Vagina (tissue), 2 donors: ENCODE results near the gene ACAP3.

Experiments used
- POLR2A ChIP-seq, 2 donors: fragments of 450-650 bp; IDR thresholded peaks; one replicate each; pipeline ENCODE4 v1.6.1; 2017; ENCODE audit warnings: antibody characterized with exemption in 2 of 2, mild to moderate bottlenecking in 2 of 2, moderate library complexity in 2 of 2
- POLR2AphosphoS5 ChIP-seq, 2 donors: sonication (generic); formaldehyde crosslinking; IDR thresholded peaks; one replicate each; pipeline ENCODE4 v1.9.0; 2017; ENCODE audit warnings: antibody characterized with exemption in 2 of 2, mild to moderate bottlenecking in 2 of 2, low read depth in 1 of 2; ENCODE audit not compliant: insufficient read depth in 1 of 2
- TF ChIP-seq, protein P1 (sequence below), 3 experiments: fragments of 450-650 bp in 2 of 3; fragments of 200-600 bp in 1 of 3; sonication (generic) in 1 of 3; IDR thresholded peaks; one replicate each; pipeline ENCODE4 v1.5.1; 2017 to 2019; ENCODE audit warnings: antibody characterized with exemption in 3 of 3, mild to moderate bottlenecking in 2 of 3, moderate library complexity in 2 of 3

DNA sequence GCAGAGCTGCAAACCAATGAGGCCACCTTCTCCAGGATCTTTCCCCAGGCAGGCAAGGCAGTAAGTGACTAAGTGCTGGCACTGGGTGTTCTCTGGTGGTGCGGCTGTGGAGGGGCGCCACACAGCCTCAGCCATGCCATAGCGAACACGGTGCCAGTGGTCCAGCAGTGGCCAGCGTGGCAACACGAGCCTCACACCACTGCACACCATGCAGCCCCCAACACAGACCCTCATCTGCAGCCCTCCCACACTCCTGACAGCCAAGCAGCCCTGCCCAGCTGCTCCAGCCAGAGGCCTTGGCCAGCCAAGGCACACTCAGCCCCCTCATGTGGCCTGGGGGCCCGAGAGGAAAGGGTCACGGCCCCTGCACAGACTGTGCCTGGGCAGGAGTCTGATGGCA is 13.7 kb upstream of the ACAP3 start:
- TF ChIP-seq, protein P1, sequence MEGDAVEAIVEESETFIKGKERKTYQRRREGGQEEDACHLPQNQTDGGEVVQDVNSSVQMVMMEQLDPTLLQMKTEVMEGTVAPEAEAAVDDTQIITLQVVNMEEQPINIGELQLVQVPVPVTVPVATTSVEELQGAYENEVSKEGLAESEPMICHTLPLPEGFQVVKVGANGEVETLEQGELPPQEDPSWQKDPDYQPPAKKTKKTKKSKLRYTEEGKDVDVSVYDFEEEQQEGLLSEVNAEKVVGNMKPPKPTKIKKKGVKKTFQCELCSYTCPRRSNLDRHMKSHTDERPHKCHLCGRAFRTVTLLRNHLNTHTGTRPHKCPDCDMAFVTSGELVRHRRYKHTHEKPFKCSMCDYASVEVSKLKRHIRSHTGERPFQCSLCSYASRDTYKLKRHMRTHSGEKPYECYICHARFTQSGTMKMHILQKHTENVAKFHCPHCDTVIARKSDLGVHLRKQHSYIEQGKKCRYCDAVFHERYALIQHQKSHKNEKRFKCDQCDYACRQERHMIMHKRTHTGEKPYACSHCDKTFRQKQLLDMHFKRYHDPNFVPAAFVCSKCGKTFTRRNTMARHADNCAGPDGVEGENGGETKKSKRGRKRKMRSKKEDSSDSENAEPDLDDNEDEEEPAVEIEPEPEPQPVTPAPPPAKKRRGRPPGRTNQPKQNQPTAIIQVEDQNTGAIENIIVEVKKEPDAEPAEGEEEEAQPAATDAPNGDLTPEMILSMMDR (IDR thresholded peaks at IDR 0.05) = no peak
- no peak for TF ChIP-seq POLR2A (IDR thresholded peaks at IDR 0.05)
- TF ChIP-seq POLR2AphosphoS5 (IDR thresholded peaks at IDR 0.05; ENCODE audit: insufficient read depth in 1 of 2, low read depth in 1 of 2) = no peak
